Fibroblast of villous mesenchyme (primary cell): ENCODE data around the gene AARSD1. TPM values are rescaled to one million over a fixed set of nuclear protein-coding genes. Genes with fewer than 3 reads are reported as not detected.

Experiments
- DNase-seq: peaks from one replicate; pipeline ENCODE4 v3.0.0-alpha.2; 2010; ENCODE audit warnings: low read depth
- H3K4me3 ChIP-seq: 2 replicates; pipeline ENCODE4 v1.5.1; 2011; ENCODE audit warnings: low read depth, mild to moderate bottlenecking, low read length
- CTCF ChIP-seq: IDR thresholded peaks from 2 replicates; pipeline ENCODE4 v1.5.1; 2012; ENCODE audit warnings: low read depth, mild to moderate bottlenecking, low read length; ENCODE audit not compliant: insufficient read depth
- total RNA-seq: library from RNA; depleted of rRNA; stranded (reverse); fragments of >200 nt; gene quantifications from 2 replicates; pipeline ENCODE4 v1.2.3, GENCODE V29; 2012

Gene AARSD1, protein sequence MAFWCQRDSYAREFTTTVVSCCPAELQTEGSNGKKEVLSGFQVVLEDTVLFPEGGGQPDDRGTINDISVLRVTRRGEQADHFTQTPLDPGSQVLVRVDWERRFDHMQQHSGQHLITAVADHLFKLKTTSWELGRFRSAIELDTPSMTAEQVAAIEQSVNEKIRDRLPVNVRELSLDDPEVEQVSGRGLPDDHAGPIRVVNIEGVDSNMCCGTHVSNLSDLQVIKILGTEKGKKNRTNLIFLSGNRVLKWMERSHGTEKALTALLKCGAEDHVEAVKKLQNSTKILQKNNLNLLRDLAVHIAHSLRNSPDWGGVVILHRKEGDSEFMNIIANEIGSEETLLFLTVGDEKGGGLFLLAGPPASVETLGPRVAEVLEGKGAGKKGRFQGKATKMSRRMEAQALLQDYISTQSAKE
- total RNA-seq: 16.0 and 16.8 TPM in 2 replicates

- peak within 1 kb of the TSS; percentile 87 for H3K4me3 ChIP-seq
- peak; percentile 97 for DNase-seq
- no peak for TF ChIP-seq CTCF
These were observed at the start of gene AARSD1 for GRCh38 chr17:42964161-42964932. Gene AARSD1, minus strand, starts transcription at chr17:42964454. Its CDS starts 14 bp downstream, at chr17:42964440.

DNA sequence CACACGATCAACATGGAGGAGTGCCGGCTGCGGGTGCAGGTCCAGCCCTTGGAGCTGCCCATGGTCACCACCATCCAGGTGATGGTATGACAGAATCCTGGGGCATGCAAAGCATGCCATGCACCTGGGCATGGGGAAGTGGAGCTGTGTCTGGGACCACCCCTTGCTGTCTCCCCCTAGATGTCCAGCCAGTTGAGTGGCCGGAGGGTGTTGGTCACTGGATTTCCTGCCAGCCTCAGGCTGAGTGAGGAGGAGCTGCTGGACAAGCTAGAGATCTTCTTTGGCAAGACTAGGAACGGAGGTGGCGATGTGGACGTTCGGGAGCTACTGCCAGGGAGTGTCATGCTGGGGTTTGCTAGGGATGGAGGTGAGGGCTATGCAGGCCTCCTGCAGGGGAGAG lies 49.0 kb upstream of the AARSD1 start:
- no peak for TF ChIP-seq CTCF
- H3K4me3 ChIP-seq: no peak overlapping the region
- no peak for DNase-seq

DNA sequence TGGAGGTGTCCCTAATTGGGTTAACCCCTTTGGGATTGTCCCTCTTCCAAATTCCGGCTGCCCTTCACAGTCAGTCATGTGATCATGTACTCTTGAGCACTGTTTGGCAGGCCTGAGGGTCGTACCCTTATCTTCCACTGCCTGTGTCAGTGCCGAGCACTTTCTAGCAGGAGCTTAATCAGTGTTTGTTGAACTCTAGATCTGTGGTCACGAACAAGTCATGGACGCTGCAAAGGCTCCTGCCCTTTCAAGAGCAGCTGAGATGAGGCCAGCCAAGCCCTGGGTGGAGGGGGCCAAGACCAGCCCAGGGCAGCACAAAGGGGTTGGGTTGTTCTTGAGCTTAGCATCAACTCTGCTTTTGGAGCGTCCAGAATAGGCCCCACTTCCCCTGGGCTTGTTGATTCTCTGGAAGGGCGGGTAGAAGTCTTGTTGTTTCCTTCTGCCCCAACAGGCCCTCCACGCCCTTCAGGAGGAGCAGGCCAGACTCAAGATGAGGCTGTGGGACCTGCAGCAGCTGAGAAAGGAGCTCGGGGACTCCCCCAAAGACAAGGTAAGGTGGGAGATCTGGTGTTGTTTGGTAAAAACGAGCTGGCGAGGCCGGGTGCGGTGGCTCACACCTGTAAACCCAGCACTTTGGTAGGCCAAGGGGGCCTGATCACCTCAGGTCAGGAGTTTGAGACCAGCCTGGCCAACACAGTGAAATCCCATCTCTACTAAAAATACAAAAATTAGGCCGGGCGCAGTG lies 47.6 kb upstream of the AARSD1 start:
- TF ChIP-seq CTCF: no peak
- DNase-seq: no peak
- H3K4me3 ChIP-seq: no peak overlapping the region

GRCh38 chr17:43010667-43011308 lies 46.5 kb upstream of the AARSD1 start:
- H3K4me3 ChIP-seq: no peak overlapping the region
- DNase-seq: no peak
- TF ChIP-seq CTCF: no peak

- peak; percentile 92 for DNase-seq
- TF ChIP-seq CTCF: peak; percentile 33
- H3K4me3 ChIP-seq: peak within 1 kb of the TSS; percentile 82
These were observed 42.6 kb upstream of the AARSD1 start, which contains the start of gene IFI35 for GRCh38 chr17:43006639-43007551. Gene IFI35, plus strand, starts transcription at chr17:43006784. Its CDS starts 164 bp downstream, at chr17:43006948.
